ENCODE data around the gene CDC42EP3.

CDC42EP3 gene

GRCh38 chr2:37636381-37637066 lies 34.9 kb downstream of the CDC42EP3 start:
- DNase-seq = no peak

- peak; percentile 75 for DNase-seq
These were observed 35.7 kb downstream of the CDC42EP3 start for GRCh38 chr2:37635504-37636380.

GRCh38 chr2:37634914-37635503 lies 36.4 kb downstream of the CDC42EP3 start:
- DNase-seq = no peak

- DNase-seq = no peak
These were observed 37.6 kb downstream of the CDC42EP3 start for GRCh38 chr2:37633845-37634244.

GRCh38 chr2:37633234-37633633 lies 38.2 kb downstream of the CDC42EP3 start:
- no peak for DNase-seq

GRCh38 chr2:37632310-37632709 lies 39.1 kb downstream of the CDC42EP3 start:
- DNase-seq = no peak

- DNase-seq = no peak
These were observed 39.7 kb downstream of the CDC42EP3 start for GRCh38 chr2:37631698-37632097.

- DNase-seq = no peak
These were observed 40.1 kb downstream of the CDC42EP3 start for GRCh38 chr2:37631292-37631691.

GRCh38 chr2:37630776-37631175 lies 40.7 kb downstream of the CDC42EP3 start:
- no peak for DNase-seq

GRCh38 chr2:37630301-37630700 lies 41.1 kb downstream of the CDC42EP3 start:
- peak; percentile 90 for DNase-seq

- DNase-seq = no peak
These were observed 41.9 kb downstream of the CDC42EP3 start for GRCh38 chr2:37629529-37629928.

- peak; percentile 70 for DNase-seq
These were observed 43.7 kb downstream of the CDC42EP3 start for GRCh38 chr2:37627710-37628109.

GRCh38 chr2:37625796-37626571 lies 45.5 kb downstream of the CDC42EP3 start:
- DNase-seq = no peak

- DNase-seq = peak; percentile 94
These were observed 46.3 kb downstream of the CDC42EP3 start for GRCh38 chr2:37625156-37625555.

- peak; percentile 87 for DNase-seq
These were observed 47.2 kb downstream of the CDC42EP3 start for GRCh38 chr2:37623971-37624900.

- DNase-seq = no peak
These were observed 48.0 kb downstream of the CDC42EP3 start for GRCh38 chr2:37623406-37623805.

GRCh38 chr2:37622450-37623100 lies 48.9 kb downstream of the CDC42EP3 start:
- DNase-seq = no peak

GRCh38 chr2:37621199-37621598 lies 50.2 kb downstream of the CDC42EP3 start:
- DNase-seq = no peak

GRCh38 chr2:37619959-37620300 lies 51.5 kb downstream of the CDC42EP3 start:
- DNase-seq = peak; percentile 57

- no peak for DNase-seq
These were observed 52.0 kb downstream of the CDC42EP3 start for GRCh38 chr2:37619230-37619958.
